Measurements from ENCODE around the gene PARD6B. TPM values are rescaled to one million over a fixed set of nuclear protein-coding genes. Genes with fewer than 3 reads are reported as not detected.

PARD6B gene
- total and polyA plus RNA-seq, 2 of the 13 experiments (the other 11 are each of a cell fraction or from before 2014, with no cell fraction given): 6.9 to 22.2 TPM

DNA sequence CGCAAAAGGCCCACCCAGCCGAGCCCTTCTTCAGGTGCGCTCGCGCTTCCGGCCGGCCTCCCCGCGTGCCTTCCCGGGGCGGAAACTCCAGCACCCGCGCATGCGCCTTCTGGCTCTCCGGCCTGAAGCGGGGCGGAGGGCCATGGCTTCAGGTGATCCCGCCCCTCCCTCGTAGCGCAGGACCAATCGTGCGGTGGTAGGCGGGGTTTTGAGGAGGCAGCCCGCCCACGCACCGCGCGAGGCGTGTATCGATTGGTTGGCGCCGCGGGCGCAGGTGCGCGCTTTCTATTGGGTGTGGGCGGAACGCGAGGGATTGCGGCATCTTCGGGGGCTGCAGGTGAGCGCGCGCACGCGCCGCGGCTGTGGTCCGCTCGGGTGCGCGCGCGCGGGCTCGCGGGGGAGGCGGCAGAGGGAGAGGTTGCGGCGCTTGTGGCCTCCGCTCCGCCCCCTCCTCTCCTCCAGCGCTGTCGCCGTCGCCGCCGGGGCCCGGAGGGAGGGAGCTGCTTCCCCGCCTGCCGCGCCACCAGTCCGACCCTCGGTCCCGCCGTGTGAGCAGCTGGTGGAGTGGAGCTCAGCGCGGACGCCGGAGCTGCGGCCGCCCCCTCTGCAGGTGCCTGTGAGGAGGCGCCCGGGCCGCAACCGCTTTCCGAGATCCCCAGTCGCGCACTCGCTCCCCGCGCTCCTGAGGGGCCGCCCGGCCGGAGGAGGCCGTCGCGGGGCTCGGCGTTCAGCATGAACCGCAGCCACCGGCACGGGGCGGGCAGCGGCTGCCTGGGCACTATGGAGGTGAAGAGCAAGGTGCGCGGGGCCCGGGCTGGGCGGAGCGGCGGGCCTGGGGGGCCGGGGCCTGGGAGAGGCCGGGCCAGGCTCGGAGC lies at the start of gene PARD6B (continued):
- TF ChIP-seq MYNN (CRISPR knock-in tag; IDR thresholded peaks at IDR 0.05; ENCODE audit: low read depth) (no peak; the same call in 1 of the 2 replicates), BRCA1 (CRISPR knock-in tag; IDR thresholded peaks at IDR 0.05) (no peak), CBX2 (IDR thresholded peaks at IDR 0.05; ENCODE audit: low read depth, low read length) (no peak), CBX2 (CRISPR knock-in tag; IDR thresholded peaks at IDR 0.05; ENCODE audit: low read depth) (no peak), ZBTB26 (CRISPR knock-in tag; IDR thresholded peaks at IDR 0.05; ENCODE audit: borderline replicate concordance) (no peak; the same call in none of the 2 replicates), ZNF124 (CRISPR knock-in tag; IDR thresholded peaks at IDR 0.05) (peak; percentile 69), RAD51 (IDR thresholded peaks at IDR 0.05; ENCODE audit: borderline replicate concordance) (no peak), U2AF2 (IDR thresholded peaks at IDR 0.05; ENCODE audit: low read depth, low read length) (0 out of 2 replicates have a peak, but pooled peaks have one; percentile 27), ZNF547 (CRISPR knock-in tag; IDR thresholded peaks at IDR 0.05) (peak; percentile 99), ZNF605 (CRISPR knock-in tag; IDR thresholded peaks at IDR 0.05) (no peak; the same call in none of the 2 replicates), ZNF720 (CRISPR knock-in tag; IDR thresholded peaks at IDR 0.05) (no peak), ZBTB2 (CRISPR knock-in tag; IDR thresholded peaks at IDR 0.05; ENCODE audit: low read depth) (peak; percentile 90), ARID5B (CRISPR knock-in tag; IDR thresholded peaks at IDR 0.05) (peak; percentile 64), SIX4 (CRISPR knock-in tag; IDR thresholded peaks at IDR 0.05) (no peak; the same call in 1 of the 2 replicates), ARHGAP35 (CRISPR knock-in tag; IDR thresholded peaks at IDR 0.05; ENCODE audit: borderline replicate concordance) (peak; percentile 65), ZNF619 (CRISPR knock-in tag; IDR thresholded peaks at IDR 0.05) (peak; percentile 9; the same call in 1 of the 2 replicates), SUZ12 (IDR thresholded peaks at IDR 0.05; ENCODE audit: low read depth, low read length) (no peak), SNAI1 (CRISPR knock-in tag; IDR thresholded peaks at IDR 0.05; ENCODE audit: borderline replicate concordance) (0 out of 2 replicates have a peak, but pooled peaks have one; percentile 7), SIN3B (IDR thresholded peaks at IDR 0.05; ENCODE audit: low read length) (peak; percentile 24)
- TF ChIP-seq, protein P1, sequence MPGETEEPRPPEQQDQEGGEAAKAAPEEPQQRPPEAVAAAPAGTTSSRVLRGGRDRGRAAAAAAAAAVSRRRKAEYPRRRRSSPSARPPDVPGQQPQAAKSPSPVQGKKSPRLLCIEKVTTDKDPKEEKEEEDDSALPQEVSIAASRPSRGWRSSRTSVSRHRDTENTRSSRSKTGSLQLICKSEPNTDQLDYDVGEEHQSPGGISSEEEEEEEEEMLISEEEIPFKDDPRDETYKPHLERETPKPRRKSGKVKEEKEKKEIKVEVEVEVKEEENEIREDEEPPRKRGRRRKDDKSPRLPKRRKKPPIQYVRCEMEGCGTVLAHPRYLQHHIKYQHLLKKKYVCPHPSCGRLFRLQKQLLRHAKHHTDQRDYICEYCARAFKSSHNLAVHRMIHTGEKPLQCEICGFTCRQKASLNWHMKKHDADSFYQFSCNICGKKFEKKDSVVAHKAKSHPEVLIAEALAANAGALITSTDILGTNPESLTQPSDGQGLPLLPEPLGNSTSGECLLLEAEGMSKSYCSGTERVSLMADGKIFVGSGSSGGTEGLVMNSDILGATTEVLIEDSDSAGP (CRISPR knock-in tag; IDR thresholded peaks at IDR 0.05; ENCODE audit: borderline replicate concordance): peak; percentile 77
- TF ChIP-seq, protein P2, sequence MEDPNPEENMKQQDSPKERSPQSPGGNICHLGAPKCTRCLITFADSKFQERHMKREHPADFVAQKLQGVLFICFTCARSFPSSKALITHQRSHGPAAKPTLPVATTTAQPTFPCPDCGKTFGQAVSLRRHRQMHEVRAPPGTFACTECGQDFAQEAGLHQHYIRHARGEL (CRISPR knock-in tag; IDR thresholded peaks at IDR 0.05): no peak

Data from HepG2 (cell line).